GM19239 (cell line): ENCODE measurements around the gene CRNKL1.

Experiments
- DNase-seq: peaks from one replicate; pipeline ENCODE4 v3.0.0; 2011; ENCODE audit warnings: low spot score; ENCODE audit not compliant: insufficient read length
- FAIRE-seq: peaks from 2 replicates; lab custom pipeline; 2011; peaks lifted over from hg19 to GRCh38; lab: Jason Lieb, UNC

CRNKL1 gene

GRCh38 chr20:20052074-20052970, at the start of gene CRNKL1, which contains the start of gene CFAP61:
TSS of gene CRNKL1 (minus strand) at chr20:20052466. CDS start at chr20:20052342, 124 bp downstream.
TSS of gene CFAP61 (plus strand) at chr20:20052532. CDS start at chr20:20056654, 4,122 bp downstream.
- peak; percentile 75 for DNase-seq
- FAIRE-seq, result peak; percentile 100

GRCh38 chr20:20100881-20101280, 48.6 kb upstream of the CRNKL1 start:
- DNase-seq, result no peak
- FAIRE-seq, result no peak

GRCh38 chr20:20096421-20096820, 44.2 kb upstream of the CRNKL1 start:
- DNase-seq (no peak), FAIRE-seq (no peak)

GRCh38 chr20:20095114-20095872, 43.0 kb upstream of the CRNKL1 start:
- no peak for DNase-seq
- no peak for FAIRE-seq

GRCh38 chr20:20094410-20094809, 42.1 kb upstream of the CRNKL1 start:
- FAIRE-seq (no peak), DNase-seq (no peak)

GRCh38 chr20:20092827-20093226, 40.6 kb upstream of the CRNKL1 start:
- FAIRE-seq, result no peak

GRCh38 chr20:20089939-20090338, 37.7 kb upstream of the CRNKL1 start:
- FAIRE-seq (no peak), DNase-seq (no peak)

More at GRCh38 chr20:20092827-20093226, 40.6 kb upstream of the CRNKL1 start:
- no peak for DNase-seq

GRCh38 chr20:20089018-20089417, 36.8 kb upstream of the CRNKL1 start:
- DNase-seq, result no peak
- FAIRE-seq, result no peak

- no peak for DNase-seq
- no peak for FAIRE-seq
Observed at GRCh38 chr20:20085812-20086211, 33.5 kb upstream of the CRNKL1 start.

GRCh38 chr20:20085071-20085470, 32.8 kb upstream of the CRNKL1 start:
- FAIRE-seq (no peak), DNase-seq (no peak)

- DNase-seq, result no peak
- FAIRE-seq, result no peak
Observed at GRCh38 chr20:20084296-20084752, 32.1 kb upstream of the CRNKL1 start.

GRCh38 chr20:20083807-20084206, 31.5 kb upstream of the CRNKL1 start:
- DNase-seq, result peak; percentile 16
- peak; percentile 88 for FAIRE-seq

GRCh38 chr20:20079102-20079784, 27.0 kb upstream of the CRNKL1 start:
- no peak for FAIRE-seq
- DNase-seq, result no peak

- FAIRE-seq (no peak), DNase-seq (no peak)
Observed at GRCh38 chr20:20078041-20078440, 25.8 kb upstream of the CRNKL1 start.

GRCh38 chr20:20076297-20077065, 24.2 kb upstream of the CRNKL1 start:
- DNase-seq, result no peak
- no peak for FAIRE-seq

GRCh38 chr20:20075032-20075431, 22.8 kb upstream of the CRNKL1 start:
- no peak for FAIRE-seq

GRCh38 chr20:20073801-20074371, 21.6 kb upstream of the CRNKL1 start:
- DNase-seq, result no peak

More at GRCh38 chr20:20075032-20075431, 22.8 kb upstream of the CRNKL1 start:
- no peak for DNase-seq

GRCh38 chr20:20070871-20071726, 18.8 kb upstream of the CRNKL1 start:
- DNase-seq, result no peak
- FAIRE-seq, result no peak

More at GRCh38 chr20:20073801-20074371, 21.6 kb upstream of the CRNKL1 start:
- no peak for FAIRE-seq
